ENCODE data around the gene STRN4.
"Not testable (repeated sequence)": the region's sequence is repeated elsewhere in the genome, so short reads cannot be mapped to it uniquely, and the experiment has no call there.

- not testable (repeated sequence) for TF ChIP-seq EP300 (IDR thresholded peaks at IDR 0.05; ENCODE audit: low read depth); POLR2AphosphoS5 (IDR thresholded peaks at IDR 0.05); CTCF (IDR thresholded peaks at IDR 0.05); POLR2A (IDR thresholded peaks at IDR 0.05)
These were observed 31.9 kb upstream of the STRN4 start for GRCh38 chr19:46777956-46778645.
